K562 (cell line): ENCODE measurements around the gene POU2F1. TPM values are rescaled to one million over a fixed set of nuclear protein-coding genes. Genes with fewer than 3 reads are reported as not detected.

Experiments used
- ATAC-seq: fragments of 200-7000 bp; cut with Tn5 transposase; 3 replicates; pipeline ENCODE4 v1.9.1; 2020; ENCODE audit warnings: moderate library complexity
- BruUV-seq: library from RNA; stranded (reverse); fragments of 400-500 nt; replicated peaks from 2 replicates; lab custom pipeline; 2021; lab: Mats Ljungman, UMichigan
- CTCF ChIA-PET: fragments of 300-600 bp; formaldehyde crosslinking; extraction: SDS; loops from one replicate; lab custom pipeline; 2021; ENCODE audit warnings: low intra/inter-chr PET ratio; lab: Yijun Ruan, JAX
- POLR2A ChIA-PET: fragments of 300-600, 350-650 bp; sonication (Branson Sonifier 250); formaldehyde crosslinking; extraction: SDS; loops from one replicate; lab custom pipeline; 2021; ENCODE audit warnings: antibody characterized with exemption, inconsistent platforms; lab: Yijun Ruan, JAX
- DNase-seq, 4 experiments: peaks; one replicate each; pipeline versions ENCODE4 v3.0.0 to v3.0.0-alpha.2; 2011 to 2018; ENCODE audit warnings: low spot score in 3 of 4, mixed read lengths in 3 of 4; ENCODE audit errors: extremely low read depth in 1 of 4
- FAIRE-seq: peaks from 2 replicates; lab custom pipeline; 2011; peaks lifted over from hg19 to GRCh38; lab: Jason Lieb, UNC
- H2AFZ ChIP-seq: 2 replicates; pipeline ENCODE4 v1.6.0; 2011; ENCODE audit warnings: low read depth, low read length, control low read depth, inconsistent platforms
- H3K27ac ChIP-seq: fragments of 200-600 bp; 3 replicates; pipeline ENCODE4 v1.8.0; 2011; ENCODE audit warnings: low read depth, mild to moderate bottlenecking, control low read depth, inconsistent platforms, low read length, moderate library complexity, mixed read lengths; ENCODE audit errors: extremely low read depth
- H3K27me3 ChIP-seq, 2 experiments: fragments of 300-600 bp in 1 of 2; 2 replicates in 1 of 2; 3 replicates in 1 of 2; pipeline versions ENCODE4 v1.6.0 to v1.8.0; 2011; ENCODE audit warnings: inconsistent platforms in 2 of 2, low read length in 2 of 2, mild to moderate bottlenecking in 1 of 2, mixed read lengths in 1 of 2, moderate library complexity in 1 of 2; ENCODE audit not compliant: control insufficient read depth in 2 of 2, insufficient read depth in 2 of 2
- H3K36me3 ChIP-seq: fragments of 300-600 bp; 3 replicates; pipeline ENCODE4 v1.8.0; 2011; ENCODE audit warnings: mild to moderate bottlenecking, low read length, inconsistent platforms; ENCODE audit not compliant: control insufficient read depth, insufficient read depth
- H3K4me1 ChIP-seq, 2 experiments: fragments of 200-600 bp in 1 of 2; replicated peaks in 1 of 2; 2 replicates in 1 of 2; 3 replicates in 1 of 2; pipeline versions ENCODE4 v1.5.1 to v1.8.0; 2011; ENCODE audit warnings: inconsistent platforms in 2 of 2, low read length in 2 of 2, mild to moderate bottlenecking in 1 of 2, mixed read lengths in 1 of 2, moderate library complexity in 1 of 2; ENCODE audit not compliant: control insufficient read depth in 2 of 2, insufficient read depth in 2 of 2
- H3K4me2 ChIP-seq: 2 replicates; pipeline ENCODE4 v1.6.1; 2011; ENCODE audit warnings: low read length, control low read depth, inconsistent platforms, mixed read lengths; ENCODE audit not compliant: insufficient read depth
- H3K4me3 ChIP-seq: fragments of 200-600 bp; sonication (generic), shearing (Covaris generic); 2 replicates; pipeline ENCODE4 v1.5.1; 2016; ENCODE audit warnings: control low read depth, inconsistent platforms
- H3K79me2 ChIP-seq: fragments of 200-600 bp; 3 replicates; pipeline ENCODE4 v1.8.0; 2011; ENCODE audit warnings: low read length, inconsistent platforms; ENCODE audit not compliant: control insufficient read depth, insufficient read depth
- H3K9ac ChIP-seq, 2 experiments: 2 replicates each; pipeline versions ENCODE4 v1.6.0 to v1.6.1; 2011; ENCODE audit warnings: low read depth in 2 of 2, low read length in 2 of 2, control low read depth in 1 of 2, inconsistent platforms in 1 of 2, mild to moderate bottlenecking in 1 of 2, mixed read lengths in 1 of 2; ENCODE audit not compliant: insufficient read depth in 1 of 2
- H3K9me1 ChIP-seq: one replicate; pipeline ENCODE4 v1.6.0; 2011; ENCODE audit warnings: inconsistent platforms, mild to moderate bottlenecking, low read length, moderate library complexity; ENCODE audit not compliant: control insufficient read depth, insufficient read depth
- H3K9me3 ChIP-seq: replicated peaks from 2 replicates; pipeline ENCODE4 v1.5.1; 2011; ENCODE audit warnings: low read depth, low read length, inconsistent platforms; ENCODE audit not compliant: control insufficient read depth, insufficient read depth
- H4K20me1 ChIP-seq: replicated peaks from 2 replicates; pipeline ENCODE4 v1.6.1; 2011; ENCODE audit warnings: low read length, inconsistent platforms, mixed read lengths; ENCODE audit not compliant: control insufficient read depth, insufficient read depth
- MEIS2 ChIP-seq: fragments of 450-650 bp; IDR thresholded peaks from 2 replicates; pipeline ENCODE4 v1.6.1; 2014; ENCODE audit warnings: mild to moderate bottlenecking; ENCODE audit not compliant: partially characterized antibody
- NFE2 ChIP-seq: IDR thresholded peaks from 2 replicates; pipeline ENCODE4 v1.6.1; 2014; ENCODE audit warnings: antibody characterized with exemption, low read depth
- TAF15 ChIP-seq: fragments of 200-400 bp; formaldehyde crosslinking; IDR thresholded peaks from 2 replicates; pipeline ENCODE4 v1.6.1; 2017; ENCODE audit warnings: mild to moderate bottlenecking, low read depth, low read length, moderate library complexity
- in situ Hi-C: fragments of 300-500 bp; cut with MboI; formaldehyde crosslinking; loops from 4 replicates; pipeline ENCODE4 v1.15.0; 2018; ENCODE audit warnings: inconsistent platforms, mixed read lengths
- intact Hi-C: fragments of 100-400 bp; cut with micrococcal nuclease; formaldehyde crosslinking; loops from 2 replicates; pipeline ENCODE4 v1.14.2; 2022
- polyA plus RNA-seq, 8 experiments: library from polyadenylated mRNA; depleted of rRNA in 4 of 8; stranded (reverse) in 5 of 8; unstranded in 3 of 8; fragments of >200 nt; fragmentation: Nextera tagmentation in 2 of 8; fragmentation: Illumina TruSeq in 1 of 8; extraction: Ambion mirVana in 2 of 8; extraction: Trizol in 1 of 8; gene quantifications; 2 replicates each; pipeline versions ENCODE4 v1.2.1 to v1.2.3, GENCODE V29; 2011 to 2014; ENCODE audit warnings: inconsistent platforms in 1 of 8, missing spikeins in 1 of 8
- total RNA-seq, 7 experiments: library from RNA; depleted of rRNA in 6 of 7; stranded (reverse); fragments of >200 nt in 6 of 7; fragmentation: Illumina TruSeq in 2 of 7; extraction: Trizol in 2 of 7; gene quantifications; 2 replicates each; pipeline versions ENCODE4 v1.2.1 to v1.2.3, GENCODE V29; 2011 to 2021; ENCODE audit warnings: low replicate concordance in 1 of 7
- TF ChIP-seq, protein P1 (sequence below): fragments of 250-450 bp; sonication (Bioruptor Pico); IDR thresholded peaks from 2 replicates; pipeline ENCODE4 v1.8.0; 2021; ENCODE audit warnings: mild to moderate bottlenecking, moderate library complexity
- TF ChIP-seq, protein P2 (sequence below): fragments of 450-650 bp; IDR thresholded peaks from 2 replicates; pipeline ENCODE4 v1.6.1; 2017; ENCODE audit warnings: mild to moderate bottlenecking, moderate library complexity

Gene POU2F1
- total and polyA plus RNA-seq, 9 of the 15 experiments (the other 6 are each of a cell fraction or from before 2014, with no cell fraction given) = 2.6 to 22.3 (median 8.8) TPM

DNA sequence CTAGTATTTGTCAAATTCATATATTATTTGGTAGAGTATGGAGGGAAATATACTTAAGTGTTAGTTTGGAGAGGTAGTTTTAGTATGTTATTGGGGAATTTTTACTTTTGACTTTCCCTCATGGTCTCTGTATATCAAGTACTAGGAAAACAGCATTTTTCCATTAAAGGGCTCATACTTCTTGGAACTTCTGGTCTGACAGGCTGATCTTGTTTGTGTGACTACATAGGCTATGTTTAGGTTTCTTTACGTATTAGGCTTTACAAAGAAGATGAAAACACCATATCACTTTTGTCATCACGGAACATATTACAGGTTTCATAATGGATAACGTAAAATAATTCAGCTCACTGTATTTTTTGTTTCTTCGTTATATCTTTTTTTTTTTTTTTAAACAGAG, 30.8 kb downstream of the POU2F1 start (continued):
- TF ChIP-seq, protein P1, sequence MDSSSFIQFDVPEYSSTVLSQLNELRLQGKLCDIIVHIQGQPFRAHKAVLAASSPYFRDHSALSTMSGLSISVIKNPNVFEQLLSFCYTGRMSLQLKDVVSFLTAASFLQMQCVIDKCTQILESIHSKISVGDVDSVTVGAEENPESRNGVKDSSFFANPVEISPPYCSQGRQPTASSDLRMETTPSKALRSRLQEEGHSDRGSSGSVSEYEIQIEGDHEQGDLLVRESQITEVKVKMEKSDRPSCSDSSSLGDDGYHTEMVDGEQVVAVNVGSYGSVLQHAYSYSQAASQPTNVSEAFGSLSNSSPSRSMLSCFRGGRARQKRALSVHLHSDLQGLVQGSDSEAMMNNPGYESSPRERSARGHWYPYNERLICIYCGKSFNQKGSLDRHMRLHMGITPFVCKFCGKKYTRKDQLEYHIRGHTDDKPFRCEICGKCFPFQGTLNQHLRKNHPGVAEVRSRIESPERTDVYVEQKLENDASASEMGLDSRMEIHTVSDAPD (CRISPR knock-in tag) = no peak

DNA sequence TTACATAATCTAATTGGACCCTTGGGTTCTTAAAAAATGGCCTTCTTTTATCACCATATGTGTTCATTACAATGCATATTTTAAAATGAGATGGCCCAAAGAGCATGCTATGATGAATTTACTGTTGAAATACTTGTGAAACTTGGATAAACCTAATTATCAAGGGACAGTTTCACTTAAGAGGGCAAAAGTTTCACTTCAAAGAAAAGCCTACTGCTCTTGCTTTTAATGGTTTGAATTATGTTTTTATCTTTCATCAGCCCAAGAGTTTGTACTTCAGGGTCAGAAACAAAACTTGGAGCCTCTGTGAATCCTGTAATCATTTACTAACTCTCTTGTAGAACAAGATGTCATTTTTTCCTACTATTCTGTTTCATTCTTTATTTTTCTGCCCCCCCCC, 32.3 kb downstream of the POU2F1 start:
- H3K27me3 ChIP-seq = no peaks in the 10 kb centered on the region
- no TSS peak for BruUV-seq
- TF ChIP-seq TAF15 = no peak
- TF ChIP-seq NFE2 = no peak
- peak; percentile 15 for TF ChIP-seq MEIS2
- TF ChIP-seq, protein P2, sequence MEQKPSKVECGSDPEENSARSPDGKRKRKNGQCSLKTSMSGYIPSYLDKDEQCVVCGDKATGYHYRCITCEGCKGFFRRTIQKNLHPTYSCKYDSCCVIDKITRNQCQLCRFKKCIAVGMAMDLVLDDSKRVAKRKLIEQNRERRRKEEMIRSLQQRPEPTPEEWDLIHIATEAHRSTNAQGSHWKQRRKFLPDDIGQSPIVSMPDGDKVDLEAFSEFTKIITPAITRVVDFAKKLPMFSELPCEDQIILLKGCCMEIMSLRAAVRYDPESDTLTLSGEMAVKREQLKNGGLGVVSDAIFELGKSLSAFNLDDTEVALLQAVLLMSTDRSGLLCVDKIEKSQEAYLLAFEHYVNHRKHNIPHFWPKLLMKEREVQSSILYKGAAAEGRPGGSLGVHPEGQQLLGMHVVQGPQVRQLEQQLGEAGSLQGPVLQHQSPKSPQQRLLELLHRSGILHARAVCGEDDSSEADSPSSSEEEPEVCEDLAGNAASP = no peak
- peaks cover 2% of the 10 kb centered on the region for H3K9me1 ChIP-seq
- intact Hi-C loops (no loop called here), in situ Hi-C loops (no loop called here)
- no peak overlapping the region for H2AFZ ChIP-seq
- ATAC-seq = no peak
- no peak overlapping the region for H3K4me2 ChIP-seq
- no peaks in the 10 kb centered on the region for H3K36me3 ChIP-seq
- peaks cover 78% of the 10 kb centered on the region for H3K79me2 ChIP-seq
- H3K4me1 ChIP-seq = peaks cover 9 to 28% of the 10 kb centered on the region in 2 experiments; a peak in 4 of 5 replicates
- FAIRE-seq = no peak
- no peak for DNase-seq
- POLR2A ChIA-PET = interaction anchor here (0.6 to 1.9 kb wide), 3 partner anchors 11 to 140 kb away, joined by 3 to 7 read pairs (median 3); no protein-coding TSS in a partner anchor
- no peak overlapping the region for H3K9ac ChIP-seq
- peaks cover 5% of the 10 kb centered on the region for H4K20me1 ChIP-seq
- CTCF ChIA-PET = no interaction called here
- H3K4me3 ChIP-seq = no peak overlapping the region
- no peak overlapping the region for H3K27ac ChIP-seq
- H3K9me3 ChIP-seq = no peaks in the 10 kb centered on the region
